ENCODE measurements around the gene PLIN3. TPM values are rescaled to one million over a fixed set of nuclear protein-coding genes. Genes with fewer than 3 reads are reported as not detected.
A peak's percentile ranks its signal among the peaks of the same experiment; 100 is the strongest.

PLIN3 gene
- total and polyA plus RNA-seq, 2 donors (not counting 1 experiment from before 2014, with no cell fraction given): 133 to 191 TPM

GRCh38 chr19:4873930-4874329 lies 6.5 kb upstream of the PLIN3 start:
- Histone ChIP-seq H3K27me3 (ENCODE audit: control insufficient read depth, insufficient read depth, low read length) (no peaks in the 10 kb centered on the region), H3K9ac (ENCODE audit: insufficient read depth, low read length) (no peak overlapping the region), H3K79me2 (ENCODE audit: control insufficient read depth, insufficient read depth, low read length) (no peaks in the 10 kb centered on the region), H3K27ac (ENCODE audit: insufficient read depth, low read length) (no peak overlapping the region), H3K4me1 (ENCODE audit: control insufficient read depth, extremely low read depth, insufficient read depth, low read length) (peaks cover 3% of the 10 kb centered on the region), H2AFZ (ENCODE audit: low read length) (no peak overlapping the region), H3K4me3 (replicated peaks in 1 of 4; ENCODE audit: control extremely low read depth in 1 of 4, insufficient read depth in 1 of 4, low read depth in 3 of 4, low read length in 4 of 4) (no peak overlapping the region), H4K20me1 (ENCODE audit: control insufficient read depth, extremely low read depth, insufficient read depth, low read length) (no peaks in the 10 kb centered on the region), H3K4me2 (ENCODE audit: extremely low read depth, insufficient read depth, low read length) (no peak overlapping the region), H3K36me3 (ENCODE audit: control insufficient read depth, insufficient read depth, low read length) (no peaks in the 10 kb centered on the region), H3K9me3 (ENCODE audit: control insufficient read depth, insufficient read depth, low read depth, low read length) (no peaks in the 10 kb centered on the region)
- TF ChIP-seq EZH2 (IDR thresholded peaks at IDR 0.05; ENCODE audit: low read length, missing control alignments): no peak
- TF ChIP-seq, protein P1, sequence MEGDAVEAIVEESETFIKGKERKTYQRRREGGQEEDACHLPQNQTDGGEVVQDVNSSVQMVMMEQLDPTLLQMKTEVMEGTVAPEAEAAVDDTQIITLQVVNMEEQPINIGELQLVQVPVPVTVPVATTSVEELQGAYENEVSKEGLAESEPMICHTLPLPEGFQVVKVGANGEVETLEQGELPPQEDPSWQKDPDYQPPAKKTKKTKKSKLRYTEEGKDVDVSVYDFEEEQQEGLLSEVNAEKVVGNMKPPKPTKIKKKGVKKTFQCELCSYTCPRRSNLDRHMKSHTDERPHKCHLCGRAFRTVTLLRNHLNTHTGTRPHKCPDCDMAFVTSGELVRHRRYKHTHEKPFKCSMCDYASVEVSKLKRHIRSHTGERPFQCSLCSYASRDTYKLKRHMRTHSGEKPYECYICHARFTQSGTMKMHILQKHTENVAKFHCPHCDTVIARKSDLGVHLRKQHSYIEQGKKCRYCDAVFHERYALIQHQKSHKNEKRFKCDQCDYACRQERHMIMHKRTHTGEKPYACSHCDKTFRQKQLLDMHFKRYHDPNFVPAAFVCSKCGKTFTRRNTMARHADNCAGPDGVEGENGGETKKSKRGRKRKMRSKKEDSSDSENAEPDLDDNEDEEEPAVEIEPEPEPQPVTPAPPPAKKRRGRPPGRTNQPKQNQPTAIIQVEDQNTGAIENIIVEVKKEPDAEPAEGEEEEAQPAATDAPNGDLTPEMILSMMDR (conservative IDR thresholded peaks at IDR 0.05 in 1 of 2, IDR thresholded peaks at IDR 0.05 in 1 of 2; ENCODE audit: low read depth in 1 of 2, low read length in 2 of 2): no peak
- DNase-seq (ENCODE audit: low read depth in 2 of 2): no peak

GRCh38 chr19:4871711-4872110 lies 4.2 kb upstream of the PLIN3 start:
- H3K4me2 ChIP-seq (ENCODE audit: extremely low read depth, insufficient read depth, low read length): no peak overlapping the region
- TF ChIP-seq EZH2 (IDR thresholded peaks at IDR 0.05; ENCODE audit: low read length, missing control alignments): no peak
- TF ChIP-seq, protein P1 (conservative IDR thresholded peaks at IDR 0.05 in 1 of 2, IDR thresholded peaks at IDR 0.05 in 1 of 2; ENCODE audit: low read depth in 1 of 2, low read length in 2 of 2): no peak
- H4K20me1 ChIP-seq (ENCODE audit: control insufficient read depth, extremely low read depth, insufficient read depth, low read length): no peaks in the 10 kb centered on the region
- H3K79me2 ChIP-seq (ENCODE audit: control insufficient read depth, insufficient read depth, low read length): peaks cover 7% of the 10 kb centered on the region
- H3K9me3 ChIP-seq (ENCODE audit: control insufficient read depth, insufficient read depth, low read depth, low read length): no peaks in the 10 kb centered on the region
- H2AFZ ChIP-seq (ENCODE audit: low read length): no peak overlapping the region
- H3K27me3 ChIP-seq (ENCODE audit: control insufficient read depth, insufficient read depth, low read length): no peaks in the 10 kb centered on the region
- H3K4me3 ChIP-seq (replicated peaks in 1 of 4; ENCODE audit: control extremely low read depth in 1 of 4, insufficient read depth in 1 of 4, low read depth in 3 of 4, low read length in 4 of 4): no peak overlapping the region
- H3K4me1 ChIP-seq (ENCODE audit: control insufficient read depth, extremely low read depth, insufficient read depth, low read length): peaks cover 3% of the 10 kb centered on the region
- H3K9ac ChIP-seq (ENCODE audit: insufficient read depth, low read length): no peak overlapping the region
- no peak overlapping the region for H3K27ac ChIP-seq (ENCODE audit: insufficient read depth, low read length)
- DNase-seq (ENCODE audit: low read depth in 2 of 2): no peak
- no peaks in the 10 kb centered on the region for H3K36me3 ChIP-seq (ENCODE audit: control insufficient read depth, insufficient read depth, low read length)

DNA sequence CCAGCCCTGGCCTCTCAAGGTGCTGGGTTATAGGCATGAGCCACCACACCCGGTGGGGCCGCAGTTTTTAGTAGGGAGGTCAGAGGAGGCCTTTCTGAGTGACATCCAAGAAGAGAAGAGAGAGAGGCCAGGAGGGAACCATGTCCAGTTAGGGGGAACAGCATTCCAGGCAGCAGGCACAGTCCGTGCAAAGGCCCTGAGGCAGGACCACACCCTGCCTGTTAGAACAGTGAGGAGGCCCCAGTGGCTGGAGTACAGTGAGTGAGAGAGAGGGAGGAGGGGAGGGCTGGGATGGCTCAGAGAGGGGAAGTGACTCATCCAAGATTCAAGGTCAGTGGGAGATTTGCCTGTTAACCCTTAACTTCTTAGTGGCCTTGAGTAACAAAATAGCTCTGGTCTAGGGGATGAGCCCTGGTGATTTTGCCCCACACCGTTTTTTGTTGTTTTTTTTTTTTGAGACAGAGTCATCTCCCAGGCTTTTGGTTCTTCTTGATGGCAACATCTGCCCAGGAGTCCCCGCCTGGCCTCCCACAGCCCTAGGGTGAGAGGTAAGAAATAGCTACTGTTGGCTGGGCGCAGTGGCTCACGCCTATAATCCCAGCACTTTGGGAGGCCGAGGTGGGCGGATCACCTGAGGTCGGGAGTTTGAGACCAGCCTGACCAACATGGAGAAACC lies 2.7 kb upstream of the PLIN3 start:
- DNase-seq (ENCODE audit: low read depth in 2 of 2): peak; percentile 91 to 94
- peak overlapping the region; percentile 46 for H3K27ac ChIP-seq (ENCODE audit: insufficient read depth, low read length)
- no peaks in the 10 kb centered on the region for H4K20me1 ChIP-seq (ENCODE audit: control insufficient read depth, extremely low read depth, insufficient read depth, low read length)
- no peak overlapping the region for H2AFZ ChIP-seq (ENCODE audit: low read length)
- H3K4me2 ChIP-seq (ENCODE audit: extremely low read depth, insufficient read depth, low read length): no peak overlapping the region
- peaks cover 19% of the 10 kb centered on the region for H3K79me2 ChIP-seq (ENCODE audit: control insufficient read depth, insufficient read depth, low read length)
- H3K36me3 ChIP-seq (ENCODE audit: control insufficient read depth, insufficient read depth, low read length): no peaks in the 10 kb centered on the region
- no peaks in the 10 kb centered on the region for H3K9me3 ChIP-seq (ENCODE audit: control insufficient read depth, insufficient read depth, low read depth, low read length)
- H3K9ac ChIP-seq (ENCODE audit: insufficient read depth, low read length): no peak overlapping the region
- TF ChIP-seq EZH2 (IDR thresholded peaks at IDR 0.05; ENCODE audit: low read length, missing control alignments): no peak
- TF ChIP-seq, protein P1 (conservative IDR thresholded peaks at IDR 0.05 in 1 of 2, IDR thresholded peaks at IDR 0.05 in 1 of 2; ENCODE audit: low read depth in 1 of 2, low read length in 2 of 2): no peak
- H3K4me3 ChIP-seq (replicated peaks in 1 of 4; ENCODE audit: control extremely low read depth in 1 of 4, insufficient read depth in 1 of 4, low read depth in 3 of 4, low read length in 4 of 4): no peak overlapping the region
- H3K27me3 ChIP-seq (ENCODE audit: control insufficient read depth, insufficient read depth, low read length): no peaks in the 10 kb centered on the region
- peaks cover 5% of the 10 kb centered on the region for H3K4me1 ChIP-seq (ENCODE audit: control insufficient read depth, extremely low read depth, insufficient read depth, low read length)
